GM23338 (cell line): Measurements from ENCODE around the gene CXCR3. TPM values are rescaled to one million over a fixed set of nuclear protein-coding genes. Genes with fewer than 3 reads are reported as not detected.

Experiments used
- ATAC-seq: fragments of 200-7000 bp; cut with Tn5 transposase; 3 replicates; pipeline ENCODE4 v1.9.1; 2020
- DNase-seq: peaks from one replicate; pipeline ENCODE4 v3.0.0-alpha.2; 2015; ENCODE audit warnings: low spot score
- H2AFZ ChIP-seq: fragments of 200-600 bp; sonication (generic); 2 replicates; pipeline ENCODE4 v1.8.0; 2016; ENCODE audit warnings: antibody characterized with exemption, mild to moderate bottlenecking, moderate library complexity
- H3F3A ChIP-seq: fragments of 200-600 bp; sonication (generic); replicated peaks from 2 replicates; pipeline ENCODE4 v1.8.0; 2017; ENCODE audit warnings: antibody characterized with exemption, mixed run types, low read depth
- H3K27ac ChIP-seq: fragments of 200-600 bp; sonication (generic); 2 replicates; pipeline ENCODE4 v1.6.1; 2016; ENCODE audit warnings: low read depth
- H3K27me3 ChIP-seq: fragments of 200-600 bp; sonication (generic); 2 replicates; pipeline ENCODE4 v1.8.0; 2016; ENCODE audit warnings: mild to moderate bottlenecking, mixed run types, moderate library complexity; ENCODE audit not compliant: insufficient read depth
- H3K36me3 ChIP-seq: fragments of 200-600 bp; sonication (generic); 2 replicates; pipeline ENCODE4 v1.8.0; 2016; ENCODE audit warnings: mild to moderate bottlenecking; ENCODE audit not compliant: insufficient read depth
- H3K4me1 ChIP-seq: fragments of 200-600 bp; sonication (generic); 2 replicates; pipeline ENCODE4 v1.8.0; 2016; ENCODE audit warnings: mild to moderate bottlenecking, moderate library complexity; ENCODE audit not compliant: insufficient read depth
- H3K4me2 ChIP-seq: fragments of 200-600 bp; sonication (generic); 2 replicates; pipeline ENCODE4 v1.7.1; 2017; ENCODE audit warnings: mixed run types
- H3K4me3 ChIP-seq: fragments of 200-600 bp; sonication (generic); 2 replicates; pipeline ENCODE4 v1.6.1; 2016; ENCODE audit warnings: mixed run types
- H3K79me2 ChIP-seq: fragments of 200-600 bp; sonication (generic); replicated peaks from 2 replicates; pipeline ENCODE4 v1.8.0; 2017; ENCODE audit warnings: mild to moderate bottlenecking; ENCODE audit not compliant: insufficient read depth
- H3K9me2 ChIP-seq: fragments of 200-600 bp; sonication (generic); 2 replicates; pipeline ENCODE4 v1.8.0; 2017; ENCODE audit not compliant: insufficient read depth
- H4K20me1 ChIP-seq: fragments of 200-600 bp; sonication (generic); replicated peaks from 2 replicates; pipeline ENCODE4 v1.8.0; 2017; ENCODE audit warnings: mild to moderate bottlenecking; ENCODE audit not compliant: insufficient read depth
- H3K27ac Mint-ChIP-seq: 2 replicates; pipeline ENCODE4 v1.8.0; 2020; ENCODE audit warnings: inconsistent platforms, mild to moderate bottlenecking, moderate library complexity, mixed read lengths
- H3K27me3 Mint-ChIP-seq: 3 replicates; pipeline ENCODE4 v1.8.0; 2022; ENCODE audit warnings: low read depth, mild to moderate bottlenecking, moderate library complexity, mixed read lengths, inconsistent platforms; ENCODE audit not compliant: insufficient read depth, poor library complexity
- H3K36me3 Mint-ChIP-seq: 3 replicates; pipeline ENCODE4 v1.8.0; 2021; ENCODE audit warnings: low read depth, mild to moderate bottlenecking, inconsistent platforms, moderate library complexity, mixed read lengths
- H3K4me1 Mint-ChIP-seq: 3 replicates; pipeline ENCODE4 v1.8.0; 2020; ENCODE audit warnings: mild to moderate bottlenecking, inconsistent platforms, mixed read lengths
- H3K4me3 Mint-ChIP-seq: 3 replicates; pipeline ENCODE4 v1.8.0; 2021; ENCODE audit warnings: moderate library complexity, mild to moderate bottlenecking, inconsistent platforms, mixed read lengths
- H3K9me3 Mint-ChIP-seq: 3 replicates; pipeline ENCODE4 v1.8.0; 2020; ENCODE audit warnings: moderate library complexity, mild to moderate bottlenecking, inconsistent platforms, mixed read lengths
- CREB1 ChIP-seq: fragments of 250-450 bp; sonication (Bioruptor Pico); IDR thresholded peaks from 2 replicates; pipeline ENCODE4 v1.5.0; 2020; ENCODE audit warnings: low read depth, mild to moderate bottlenecking, moderate library complexity
- CTCF ChIP-seq, 2 experiments: fragments of 200-600 bp in 1 of 2; sonication (generic) in 1 of 2; conservative IDR thresholded peaks; 2 replicates each; pipeline versions ENCODE4 v1.5.1 to v1.6.1; 2016 to 2017; ENCODE audit warnings: antibody characterized with exemption in 2 of 2, low read depth in 2 of 2, mild to moderate bottlenecking in 2 of 2, moderate library complexity in 1 of 2
- ETS1 ChIP-seq: IDR thresholded peaks from 2 replicates; pipeline ENCODE4 v1.6.1; 2016; ENCODE audit warnings: antibody characterized with exemption
- EZH2 ChIP-seq: fragments of 200-600 bp; sonication (generic); IDR thresholded peaks from one replicate; pipeline ENCODE4 v1.8.0; 2017; ENCODE audit warnings: antibody characterized with exemption, mild to moderate bottlenecking, low read depth; ENCODE audit not compliant: unreplicated experiment
- EZH2phosphoT487 ChIP-seq: fragments of 200-600 bp; sonication (generic); IDR thresholded peaks from one replicate; pipeline ENCODE4 v1.8.1; 2018; ENCODE audit warnings: antibody characterized with exemption; ENCODE audit not compliant: unreplicated experiment
- JUNB ChIP-seq: IDR thresholded peaks from one replicate; pipeline ENCODE4 v1.6.1; 2016; ENCODE audit warnings: antibody characterized with exemption; ENCODE audit not compliant: unreplicated experiment
- NANOG ChIP-seq: IDR thresholded peaks from 2 replicates; pipeline ENCODE4 v1.6.1; 2016; ENCODE audit warnings: antibody characterized with exemption, borderline replicate concordance
- POLR2AphosphoS5 ChIP-seq: IDR thresholded peaks from 2 replicates; pipeline ENCODE4 v1.6.1; 2016; ENCODE audit warnings: antibody characterized with exemption, low read depth
- REST ChIP-seq: IDR thresholded peaks from one replicate; pipeline ENCODE4 v1.6.1; 2018; ENCODE audit warnings: antibody characterized with exemption; ENCODE audit not compliant: unreplicated experiment
- STAT1 ChIP-seq: IDR thresholded peaks from one replicate; pipeline ENCODE4 v1.6.1; 2016; ENCODE audit warnings: antibody characterized with exemption; ENCODE audit not compliant: unreplicated experiment
- ZNF114 ChIP-seq: fragments of 250-450 bp; sonication (Bioruptor Pico); IDR thresholded peaks from 2 replicates; pipeline ENCODE4 v1.5.0; 2020; ENCODE audit warnings: mild to moderate bottlenecking, moderate library complexity
- ZNF331 ChIP-seq: fragments of 250-450 bp; sonication (Bioruptor Pico); IDR thresholded peaks from 2 replicates; pipeline ENCODE4 v1.5.0; 2020; ENCODE audit warnings: low read depth, mild to moderate bottlenecking, moderate library complexity
- ZNF462 ChIP-seq: fragments of 250-450 bp; sonication (Bioruptor Pico); IDR thresholded peaks from 2 replicates; pipeline ENCODE4 v1.5.0; 2020; ENCODE audit warnings: mild to moderate bottlenecking, moderate library complexity
- polyA plus RNA-seq: library from polyadenylated mRNA; unstranded; fragments of >200 nt; fragmentation: Nextera tagmentation; extraction: Ambion mirVana; gene quantifications from 2 replicates; pipeline ENCODE4 v1.2.1, GENCODE V29; 2016
- total RNA-seq: library from RNA; depleted of rRNA; stranded (reverse); fragments of >200 nt; shearing (Covaris generic); gene quantifications from 2 replicates; pipeline ENCODE4 v1.2.3, GENCODE V29; 2014

The CXCR3 gene
- total and polyA plus RNA-seq, 2 experiments from 2014 or later, result not detected

GRCh38 chrX:71621603-71622002 lies 3.3 kb upstream of the CXCR3 start:
- Mint-ChIP-seq H3K27me3 (no peaks in the 10 kb centered on the region), H3K9me3 (no peaks in the 10 kb centered on the region; the same call in 2 of the 3 replicates), H3K4me3 (no peak overlapping the region), H3K36me3 (no peaks in the 10 kb centered on the region; the same call in 1 of the 3 replicates), H3K27ac (no peak overlapping the region), H3K4me1 (peaks cover 3% of the 10 kb centered on the region; the same call in 1 of the 3 replicates)
- H3K27ac ChIP-seq, result no peak overlapping the region
- H2AFZ ChIP-seq, result no peak overlapping the region
- H3K79me2 ChIP-seq, result no peaks in the 10 kb centered on the region
- no peaks in the 10 kb centered on the region for H3K36me3 ChIP-seq
- H4K20me1 ChIP-seq, result no peaks in the 10 kb centered on the region
- H3K27me3 ChIP-seq, result no peaks in the 10 kb centered on the region
- H3K4me1 ChIP-seq, result no peaks in the 10 kb centered on the region
- H3K4me3 ChIP-seq, result no peak overlapping the region
- ATAC-seq, result no peak
- TF ChIP-seq STAT1 (no peak), JUNB (no peak), CTCF (conservative IDR thresholded peaks at IDR 0.05; ENCODE audit: low read depth in 2 of 2) (no peak), ZNF462 (CRISPR knock-in tag) (no peak), ZNF331 (CRISPR knock-in tag) (no peak), POLR2AphosphoS5 (no peak), CREB1 (no peak), EZH2phosphoT487 (no peak), EZH2 (no peak), ZNF114 (no peak), REST (no peak), NANOG (no peak), ETS1 (no peak)
- H3F3A ChIP-seq, result no peaks in the 10 kb centered on the region
- DNase-seq, result no peak
- H3K9me2 ChIP-seq, result no peaks in the 10 kb centered on the region
- H3K4me2 ChIP-seq, result no peak overlapping the region
